Activated T-cell treated with anti-CD3 and anti-CD28 coated beads for 4 hours (primary cell): Measurements from ENCODE around the gene COQ10A.
A peak's percentile ranks its signal among the peaks of the same experiment; 100 is the strongest.

ENCODE experiments used
- DNase-seq: peaks from one replicate; pipeline ENCODE4 v3.0.0-alpha.2; 2020

COQ10A gene

DNA sequence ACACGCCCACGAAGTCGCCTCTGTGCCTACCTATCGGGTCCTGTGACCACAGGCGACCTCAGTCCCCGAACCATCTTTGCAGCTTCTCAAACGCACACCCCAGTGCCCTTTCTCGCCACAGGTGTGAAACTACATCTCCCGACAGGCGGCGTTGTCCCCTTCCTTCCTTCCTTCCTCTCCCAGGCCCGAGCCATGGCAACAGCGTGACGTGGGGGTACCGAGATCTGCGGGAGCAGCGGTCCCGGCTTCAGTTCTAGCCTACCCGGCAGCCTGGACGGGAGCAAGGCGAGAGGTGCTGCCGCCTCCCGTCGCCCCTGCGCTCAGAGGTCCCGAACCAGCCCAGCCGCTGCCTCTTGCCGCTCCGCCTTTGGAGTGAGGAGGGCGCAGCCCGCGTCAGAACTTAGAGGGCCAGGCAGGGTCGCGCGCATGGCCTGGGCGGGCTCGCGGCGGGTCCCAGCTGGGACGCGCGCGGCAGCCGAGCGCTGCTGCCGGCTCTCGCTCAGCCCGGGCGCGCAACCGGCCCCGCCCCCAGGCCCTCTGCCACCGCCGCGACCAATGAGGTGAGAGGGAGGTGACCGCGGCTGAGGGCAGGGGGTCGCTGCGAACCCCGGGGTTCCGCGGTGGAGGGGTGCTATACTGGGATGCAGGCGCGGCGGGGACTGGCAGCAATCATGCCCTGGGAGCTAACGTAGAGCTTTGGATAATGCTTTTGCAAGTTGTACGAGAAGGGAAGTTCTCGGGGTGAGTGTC, at the start of gene COQ10A:
Gene COQ10A (plus strand): TSS at position 250 of the 750 bp plus-strand sequence. CDS start 177 bp downstream, at position 427.
- peak; percentile 86 for DNase-seq

DNA sequence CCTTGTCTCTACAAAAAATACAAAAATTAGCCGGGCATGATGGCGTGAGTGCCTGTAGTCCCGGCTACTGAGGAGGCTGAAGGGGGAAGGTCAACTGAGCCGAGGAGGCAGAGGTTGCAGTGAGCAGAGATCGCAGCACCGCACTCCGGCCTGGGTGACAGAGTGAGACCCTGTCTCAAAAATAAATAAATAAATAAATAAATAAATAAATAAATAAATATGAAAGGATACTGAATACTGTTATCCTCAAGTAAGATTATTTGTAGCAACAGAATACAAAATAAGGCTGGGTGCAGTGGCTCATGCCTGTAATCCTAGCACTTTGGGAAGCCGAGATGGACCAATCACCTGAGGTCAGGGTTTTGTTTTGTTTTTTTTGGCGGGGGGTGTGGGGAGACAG, 46.9 kb upstream of the COQ10A start:
- no peak for DNase-seq

DNA sequence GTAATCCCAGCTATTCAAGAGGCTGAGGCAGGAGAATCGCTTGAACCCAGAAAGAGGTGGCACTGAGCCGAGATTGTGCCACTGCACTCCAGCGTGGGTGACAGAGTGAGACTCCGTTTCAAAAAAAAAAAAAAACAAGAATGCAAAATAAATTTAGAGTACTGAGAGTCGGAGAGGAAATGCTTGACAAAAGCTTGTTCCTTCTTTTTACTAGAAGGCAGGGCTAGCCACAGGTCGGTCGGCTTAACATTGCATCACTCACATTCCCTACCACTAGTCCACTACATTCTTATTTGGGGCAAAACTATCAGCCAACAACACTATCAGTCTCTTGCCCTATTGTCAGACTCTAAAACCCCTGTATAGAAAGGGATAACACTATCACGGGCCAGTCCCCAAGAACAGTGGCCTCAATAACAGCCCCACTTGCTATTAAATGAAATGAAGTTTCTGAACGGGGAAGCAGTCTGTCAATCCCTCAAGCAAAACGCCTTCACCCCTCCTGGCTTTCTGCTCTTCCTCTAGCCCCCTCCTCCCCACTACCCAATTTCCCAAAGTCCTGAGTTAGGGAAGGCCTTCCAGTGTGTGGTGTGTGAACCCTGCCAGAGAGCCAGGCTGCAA, 46.0 kb upstream of the COQ10A start:
- DNase-seq = no peak

DNA sequence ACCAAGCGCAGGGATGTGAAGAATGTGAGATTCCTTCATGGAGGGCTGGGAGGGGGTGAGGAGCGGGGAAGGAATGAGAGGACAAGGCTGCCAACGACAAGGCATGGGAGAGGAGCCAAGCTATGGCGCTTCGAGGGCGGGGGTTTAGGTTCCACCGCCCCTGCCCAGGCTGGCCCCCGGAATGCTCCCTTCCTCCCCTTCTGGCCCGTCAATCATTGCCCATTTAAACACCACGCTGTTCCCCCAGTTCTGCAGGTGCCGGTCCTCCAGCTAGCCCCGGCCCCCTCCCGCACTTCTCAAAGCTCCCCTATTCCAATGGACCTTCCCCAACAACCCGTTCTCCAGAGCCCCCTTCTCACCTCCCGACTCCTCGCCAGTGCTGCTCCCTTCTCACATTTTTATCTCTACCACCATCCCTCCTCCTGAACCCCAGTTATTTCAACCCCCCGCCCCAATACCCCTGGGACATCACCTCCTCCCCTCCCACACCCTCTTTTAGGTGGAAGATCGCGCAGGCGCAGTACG, 45.4 kb upstream of the COQ10A start:
- DNase-seq = no peak

DNA sequence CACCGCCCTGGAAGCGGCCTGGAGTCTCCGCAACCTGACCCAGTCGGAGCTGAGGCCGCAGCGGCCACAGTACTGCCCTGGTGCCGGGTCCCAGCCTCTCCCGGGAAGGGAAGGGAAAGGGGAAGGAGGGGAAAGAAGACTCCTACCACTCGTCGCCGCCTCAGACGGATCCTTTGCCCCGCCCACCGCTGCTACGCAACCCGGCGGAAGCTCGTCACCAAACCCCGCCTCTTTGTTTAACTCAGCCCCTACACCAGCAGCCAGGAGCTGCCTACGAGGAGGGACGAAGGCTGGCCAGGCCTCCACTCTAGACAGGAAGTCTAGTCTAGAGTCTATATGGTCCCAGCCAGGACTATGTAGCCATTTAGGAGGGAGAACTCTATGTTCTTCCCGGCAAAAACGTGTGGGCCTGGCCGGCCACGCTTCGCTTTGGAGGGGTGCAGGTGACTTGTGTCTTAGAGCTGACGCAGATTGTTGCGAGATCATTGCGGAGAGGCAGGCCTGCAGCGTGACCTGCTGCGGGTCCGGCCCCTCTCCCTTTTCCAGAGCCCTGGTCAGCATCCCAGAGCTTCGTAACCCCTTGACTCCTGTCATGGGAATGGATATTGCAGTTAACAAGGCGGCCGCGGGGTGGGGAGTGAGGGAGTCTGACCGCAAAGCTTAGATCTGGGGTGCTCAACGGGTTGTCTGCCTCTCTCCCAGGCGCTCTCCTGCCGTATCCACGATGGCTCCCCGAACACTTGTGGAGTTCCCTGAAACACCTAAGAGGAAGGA, 44.8 kb upstream of the COQ10A start, which contains the start of gene RNF41:
Gene RNF41 (minus strand): TSS at position 166 of the 774 bp plus-strand sequence. CDS start 7,875 bp downstream, outside the sequence.
- peak; percentile 90 for DNase-seq

DNA sequence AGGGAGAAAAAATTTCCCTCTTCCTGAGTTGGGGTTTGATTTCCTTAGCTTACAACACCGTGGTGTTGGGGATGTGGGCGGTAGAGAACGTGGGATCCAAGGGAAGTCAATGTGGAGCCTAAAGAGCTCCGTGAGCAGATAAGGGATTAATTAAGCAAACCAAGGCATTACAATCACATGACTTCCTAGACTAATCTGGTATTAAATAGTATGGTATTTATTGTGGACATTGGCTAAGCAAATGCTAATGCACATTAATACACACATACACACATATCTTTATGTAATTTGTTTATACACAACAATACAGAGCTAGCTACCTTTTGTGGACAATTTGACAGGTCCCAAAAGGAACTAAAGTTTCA, 44.2 kb upstream of the COQ10A start:
- DNase-seq = no peak

DNA sequence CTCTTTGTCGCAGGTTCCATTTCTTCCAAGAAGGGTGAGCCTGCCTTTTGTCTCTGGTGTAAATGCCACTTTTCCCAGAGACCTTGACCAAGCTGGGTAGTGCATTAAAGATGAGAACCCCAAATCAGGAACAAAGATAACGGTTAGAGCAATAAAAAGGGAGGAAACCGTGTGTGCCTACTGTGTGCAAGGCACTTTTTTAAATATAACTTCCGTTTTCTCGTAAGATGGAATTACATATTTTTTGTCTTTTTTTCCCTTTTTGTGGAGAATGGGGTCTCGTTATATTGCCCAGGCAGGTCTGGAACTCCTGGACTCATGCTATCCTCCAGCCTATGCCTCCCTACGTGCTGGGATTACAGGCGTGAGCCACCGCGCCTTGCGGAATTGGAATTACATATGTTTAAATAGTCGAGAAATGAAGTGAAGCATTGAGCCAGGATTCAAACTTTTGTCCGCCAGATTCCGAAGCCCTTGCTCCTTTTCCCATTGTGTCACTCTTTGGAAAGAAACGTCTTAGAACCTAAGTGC, 43.1 kb upstream of the COQ10A start:
- DNase-seq = no peak

DNA sequence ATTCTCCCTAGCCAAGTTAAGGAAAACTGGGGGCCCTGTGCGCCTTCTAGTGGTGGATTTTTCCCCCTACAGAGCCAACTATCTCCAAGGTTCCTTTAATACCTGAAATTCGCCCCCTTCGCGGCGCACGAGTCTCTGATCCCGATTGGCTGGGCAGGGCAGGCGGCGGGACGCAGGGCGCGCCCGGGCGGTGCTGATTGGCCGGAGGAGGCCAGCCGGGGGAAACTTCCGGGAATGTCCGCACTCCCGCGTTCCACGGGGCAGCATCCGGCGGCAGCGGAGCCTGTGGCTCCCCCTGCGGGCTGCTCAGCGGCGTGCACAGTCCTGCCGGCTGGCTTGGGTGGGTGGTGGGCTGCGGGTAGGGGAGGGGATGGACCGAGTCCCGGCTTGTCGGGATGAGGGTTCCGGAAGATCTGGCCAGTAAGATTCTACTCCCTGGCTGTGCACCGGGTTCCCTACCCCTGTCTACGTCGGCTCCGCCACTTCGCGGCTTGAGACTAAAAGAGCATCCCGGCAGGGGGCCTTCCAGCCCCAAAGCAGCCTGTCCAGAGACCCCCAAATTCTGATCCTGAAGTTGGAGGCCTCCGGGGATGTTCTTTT, 42.5 kb upstream of the COQ10A start, which contains the start of gene NABP2:
Gene NABP2 (plus strand): TSS at position 241 of the 600 bp plus-strand sequence. CDS start 515 bp downstream, outside the sequence.
- DNase-seq = peak; percentile 75

DNA sequence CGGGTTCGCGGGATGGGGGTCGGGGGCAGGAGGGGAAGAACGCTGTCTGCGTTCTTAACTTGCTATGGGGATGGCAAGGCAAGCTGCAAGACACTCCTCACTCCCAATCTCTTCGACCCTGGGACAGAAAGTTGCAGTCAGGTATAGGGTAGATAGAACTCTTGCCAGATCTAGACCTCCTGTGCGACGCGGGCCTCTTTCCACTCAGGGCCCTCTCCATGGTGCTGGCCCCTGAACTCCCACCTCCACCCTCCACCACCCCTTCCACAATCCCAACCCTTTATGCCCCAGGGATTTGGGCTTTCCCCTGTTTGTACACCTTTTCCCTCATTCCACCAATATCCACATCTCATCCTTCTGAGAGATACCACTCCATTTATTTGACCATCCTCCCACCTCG, 41.8 kb upstream of the COQ10A start:
- DNase-seq = no peak

DNA sequence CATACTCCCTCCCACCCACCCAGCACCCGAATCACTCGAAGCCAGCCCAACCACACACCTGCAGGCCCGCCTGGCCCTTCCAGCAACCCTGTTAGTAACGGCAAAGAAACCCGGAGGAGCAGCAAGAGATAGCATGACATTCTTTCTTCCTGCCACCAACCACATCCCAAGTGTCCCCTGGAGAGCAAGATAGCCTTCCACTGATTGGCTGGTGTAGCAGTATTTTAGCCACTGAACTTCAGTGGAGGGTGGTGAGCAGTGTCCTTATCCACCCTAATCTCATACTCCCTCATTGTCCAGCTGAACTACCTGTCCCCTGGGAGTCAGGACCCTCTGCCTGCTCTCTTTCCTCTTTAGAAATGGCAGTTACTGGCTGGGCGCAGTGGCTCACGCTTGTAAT, 37.7 kb upstream of the COQ10A start:
- DNase-seq = no peak

DNA sequence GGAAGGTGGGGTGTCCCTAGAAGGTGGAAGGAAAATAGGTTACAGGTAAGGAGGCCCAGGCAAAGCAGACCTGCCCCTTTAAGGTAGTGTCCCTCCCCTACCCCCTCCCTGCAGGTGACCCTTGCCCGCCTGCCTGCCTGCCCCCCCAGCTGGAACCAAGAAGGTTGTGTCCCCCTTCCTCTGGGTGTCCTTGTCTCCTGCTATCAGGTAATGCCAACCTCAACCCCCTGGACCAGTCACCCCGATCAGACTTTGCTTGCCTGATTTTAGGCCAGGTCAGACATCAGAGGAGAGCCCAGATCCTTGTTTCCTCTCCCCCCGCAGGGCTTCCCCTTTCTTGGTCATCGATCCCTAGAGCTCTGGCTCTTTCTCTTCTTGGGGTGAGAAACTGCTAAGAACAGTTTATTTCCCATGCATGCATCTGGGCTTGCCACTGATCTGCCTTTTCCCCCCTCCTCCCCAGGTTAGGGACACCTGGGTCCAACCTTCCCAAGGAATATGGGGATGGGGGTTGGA, 36.8 kb upstream of the COQ10A start, which contains the start of gene SLC39A5:
Gene SLC39A5 (plus strand): TSS at position 136 of the 516 bp plus-strand sequence. CDS start 1,224 bp downstream, outside the sequence.
- DNase-seq = no peak

DNA sequence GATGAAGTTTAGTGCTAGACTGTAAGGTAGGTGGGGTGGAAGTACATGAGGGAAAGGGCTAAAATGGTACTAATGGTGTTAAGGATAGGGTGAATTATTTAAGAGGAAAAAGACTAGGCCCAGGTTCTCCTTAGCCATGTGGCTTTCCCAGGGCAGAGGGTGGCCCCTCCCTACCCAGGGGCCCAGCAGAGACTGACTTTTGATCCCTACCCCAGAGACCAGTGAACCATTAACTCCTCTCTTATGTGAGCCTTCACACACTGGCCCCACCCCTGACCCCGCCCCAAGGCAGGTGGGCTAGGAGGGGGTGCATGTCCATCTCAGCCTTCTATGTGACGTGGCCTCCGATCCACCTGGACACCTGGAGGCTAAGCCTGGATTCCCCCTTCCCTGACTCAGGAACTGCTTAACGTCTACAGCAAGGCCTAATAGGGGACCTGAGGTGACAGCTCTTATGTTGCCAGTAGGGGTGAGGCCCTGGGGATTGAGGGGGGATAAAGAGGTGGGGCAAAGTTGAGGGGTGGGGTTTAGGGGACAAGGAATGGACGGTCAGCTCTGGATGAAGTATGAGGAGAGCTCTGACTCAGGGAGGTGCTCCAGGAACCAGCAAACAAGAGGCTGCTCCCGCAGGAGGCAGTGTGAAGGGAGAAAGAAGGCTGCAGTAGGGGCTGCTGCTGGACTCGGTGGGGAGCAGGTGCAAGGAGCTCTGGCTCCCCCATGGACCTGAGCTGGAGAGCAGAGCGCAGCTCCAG, 36.1 kb upstream of the COQ10A start:
- no peak for DNase-seq

DNA sequence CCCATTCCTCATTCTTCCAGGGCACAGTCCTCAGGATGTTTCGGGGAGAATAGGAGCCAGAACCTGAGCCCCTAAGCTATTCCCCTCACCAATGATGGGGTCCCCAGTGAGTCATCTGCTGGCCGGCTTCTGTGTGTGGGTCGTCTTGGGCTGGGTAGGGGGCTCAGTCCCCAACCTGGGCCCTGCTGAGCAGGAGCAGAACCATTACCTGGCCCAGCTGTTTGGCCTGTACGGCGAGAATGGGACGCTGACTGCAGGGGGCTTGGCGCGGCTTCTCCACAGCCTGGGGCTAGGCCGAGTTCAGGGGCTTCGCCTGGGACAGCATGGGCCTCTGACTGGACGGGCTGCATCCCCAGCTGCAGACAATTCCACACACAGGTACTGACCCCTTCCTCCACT, 35.6 kb upstream of the COQ10A start:
- DNase-seq = no peak

DNA sequence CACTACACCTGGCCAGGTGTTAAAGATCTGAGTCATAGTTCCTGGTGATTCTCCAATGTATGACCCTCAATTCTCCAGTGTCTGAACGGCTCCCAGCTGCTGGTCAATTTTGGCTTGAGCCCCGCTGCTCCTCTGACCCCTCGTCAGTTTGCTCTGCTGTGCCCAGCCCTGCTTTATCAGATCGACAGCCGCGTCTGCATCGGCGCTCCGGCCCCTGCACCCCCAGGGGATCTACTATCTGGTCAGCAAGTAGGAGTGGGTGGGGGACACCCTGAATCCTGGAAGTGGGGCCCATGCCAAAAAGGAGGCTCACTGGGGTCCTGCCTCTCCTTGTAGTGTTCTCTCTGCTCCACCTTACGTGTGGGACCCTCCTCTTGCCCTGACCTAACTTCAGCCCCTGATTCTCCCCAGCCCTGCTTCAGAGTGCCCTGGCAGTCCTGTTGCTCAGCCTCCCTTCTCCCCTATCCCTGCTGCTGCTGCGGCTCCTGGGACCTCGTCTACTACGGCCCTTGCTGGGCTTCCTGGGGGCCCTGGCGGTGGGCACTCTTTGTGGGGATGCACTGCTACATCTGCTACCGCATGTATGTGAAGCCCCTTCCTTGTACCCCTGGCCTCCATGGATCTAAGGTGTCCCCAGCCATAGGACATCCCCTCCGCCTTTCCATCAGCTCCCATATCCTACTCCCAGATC, 31.9 kb upstream of the COQ10A start:
- no peak for DNase-seq

DNA sequence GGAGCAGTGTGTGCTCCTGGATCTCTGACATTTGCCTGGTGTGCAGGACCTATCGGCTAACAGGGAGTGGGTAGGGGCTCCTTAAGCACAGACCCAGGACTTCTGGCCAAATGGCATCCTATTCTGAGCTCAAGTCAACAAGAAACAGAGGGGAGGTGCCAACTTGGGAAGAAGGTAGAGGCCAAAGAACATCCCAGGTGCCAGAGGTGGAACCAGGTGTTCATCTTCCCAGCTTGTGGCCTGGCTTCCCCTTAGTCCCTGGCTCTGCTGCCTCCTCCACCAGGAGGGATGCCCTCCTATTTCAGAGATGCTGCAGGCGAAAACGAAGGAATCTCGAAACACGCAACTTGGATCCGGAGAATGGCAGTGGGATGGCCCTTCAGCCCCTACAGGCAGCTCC, 30.7 kb upstream of the COQ10A start:
- no peak for DNase-seq

DNA sequence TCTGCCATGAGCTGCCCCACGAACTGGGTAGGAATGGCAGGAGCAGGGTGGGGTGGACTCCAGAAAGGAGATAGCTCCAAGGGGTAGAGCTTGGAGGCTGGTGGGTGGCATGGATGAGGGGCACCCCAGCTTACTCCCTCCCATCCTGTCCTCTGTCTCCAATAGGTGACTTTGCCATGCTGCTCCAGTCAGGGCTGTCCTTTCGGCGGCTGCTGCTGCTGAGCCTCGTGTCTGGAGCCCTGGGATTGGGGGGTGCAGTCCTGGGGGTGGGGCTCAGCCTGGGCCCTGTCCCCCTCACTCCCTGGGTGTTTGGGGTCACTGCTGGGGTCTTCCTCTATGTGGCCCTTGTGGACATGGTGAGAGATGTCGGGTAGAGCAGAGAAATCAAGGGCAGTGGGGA, 29.8 kb upstream of the COQ10A start:
- DNase-seq = no peak

DNA sequence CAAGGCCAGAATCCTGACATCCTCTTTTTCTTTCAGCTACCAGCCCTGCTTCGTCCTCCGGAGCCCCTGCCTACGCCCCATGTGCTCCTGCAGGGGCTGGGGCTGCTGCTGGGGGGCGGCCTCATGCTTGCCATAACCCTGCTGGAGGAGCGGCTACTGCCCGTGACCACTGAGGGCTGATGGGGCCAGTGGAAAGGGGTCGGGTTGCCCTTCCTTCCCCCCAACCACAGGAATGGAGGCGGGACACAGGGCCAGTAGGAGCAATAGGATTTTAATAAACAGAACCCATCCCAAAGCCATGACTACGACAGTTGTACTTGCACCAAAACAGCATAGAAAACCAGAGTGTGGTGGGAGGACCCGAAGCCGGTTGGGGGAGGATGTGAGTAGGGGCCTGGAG, 29.2 kb upstream of the COQ10A start:
- DNase-seq = no peak

DNA sequence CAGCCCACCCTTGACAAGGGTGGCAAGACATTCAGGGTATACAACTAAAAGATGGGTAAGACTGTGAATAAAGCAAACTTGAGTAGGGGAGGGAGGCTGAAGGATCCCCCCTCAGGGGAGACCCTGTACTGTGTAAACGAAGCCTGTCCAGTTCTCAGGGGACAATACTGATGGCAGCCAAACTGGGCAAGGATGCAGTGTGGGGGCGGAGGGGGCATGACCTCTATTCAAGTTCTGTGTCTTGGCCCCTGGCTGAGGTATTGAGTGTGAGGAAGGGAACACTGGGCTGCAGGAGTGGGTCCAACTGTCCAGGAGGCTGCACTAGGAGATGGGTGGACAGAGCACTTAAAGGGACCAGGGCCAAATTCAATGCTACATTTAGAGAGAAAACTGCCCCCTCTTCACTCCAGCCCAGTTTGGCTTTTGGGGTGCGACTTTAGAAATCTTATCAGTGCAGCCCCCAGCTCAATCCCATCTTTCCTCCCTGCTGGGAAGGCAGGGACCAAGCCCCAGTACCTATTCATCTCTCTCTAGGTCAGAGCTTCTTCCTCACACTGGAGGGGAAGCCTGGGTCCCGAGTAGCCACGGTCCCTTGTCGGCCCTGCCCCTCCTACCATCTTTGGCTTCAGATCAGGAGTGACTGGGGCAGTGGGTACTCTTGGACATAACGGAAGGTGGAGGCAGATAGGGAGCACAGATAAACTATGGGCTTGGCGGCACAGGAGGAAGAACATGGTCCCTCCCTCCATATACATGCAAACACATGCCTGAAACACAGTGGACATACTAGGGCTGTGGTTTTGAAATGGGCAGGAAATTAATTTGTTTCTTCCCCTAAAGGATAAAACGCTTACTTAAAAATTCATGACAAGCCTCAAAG, 25.1 kb upstream of the COQ10A start:
- DNase-seq = no peak

DNA sequence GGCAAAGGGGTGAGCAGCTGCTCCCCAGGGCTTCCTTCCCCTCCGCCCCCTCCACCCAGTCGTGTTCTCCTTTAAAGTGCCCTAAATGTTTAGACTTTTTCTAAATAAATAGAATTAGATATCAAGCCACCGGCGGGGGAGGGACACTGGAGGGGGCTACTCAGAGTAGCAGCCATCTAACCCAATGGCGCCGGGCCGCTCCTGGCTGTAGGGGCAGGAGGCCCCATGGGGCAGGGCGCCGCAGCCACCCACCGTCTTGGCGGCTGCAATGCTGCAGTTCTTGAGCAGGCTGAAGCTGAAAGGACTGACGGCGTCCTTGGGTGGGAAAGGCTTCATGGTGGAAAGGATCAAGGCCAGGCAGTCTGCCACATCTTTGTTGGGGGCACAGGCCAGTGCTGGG, 23.8 kb upstream of the COQ10A start:
- no peak for DNase-seq

DNA sequence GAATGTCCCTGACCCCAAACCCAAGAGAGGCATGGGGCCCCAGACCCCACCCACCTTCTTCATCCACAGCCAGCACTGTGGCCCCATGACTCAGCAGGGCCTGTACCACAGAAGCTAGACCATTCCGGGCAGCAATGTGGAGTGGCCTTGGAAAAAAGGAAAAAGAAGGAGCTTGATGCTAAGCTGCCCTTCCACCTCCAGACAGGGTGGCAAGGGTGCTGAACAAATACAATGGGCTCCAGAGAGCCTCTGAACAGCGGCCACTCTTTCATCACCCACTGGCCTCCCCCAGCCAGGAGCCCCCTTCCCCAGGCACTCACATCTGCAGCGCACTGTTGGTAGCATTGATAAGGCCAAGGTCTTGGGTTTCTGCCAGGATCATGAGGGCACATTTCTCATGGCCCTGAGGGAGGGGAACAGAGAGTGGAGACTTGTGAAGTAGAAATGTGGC, 23.0 kb upstream of the COQ10A start:
- DNase-seq = no peak
